LNCaP clone FGC (cell line): ENCODE measurements around the gene PROK1.
"Not testable (repeated sequence)": the region's sequence is repeated elsewhere in the genome, so short reads cannot be mapped to it uniquely, and the experiment has no call there.

ENCODE experiments used
- DNase-seq: peaks from one replicate; pipeline ENCODE4 v3.0.0-alpha.2; 2011; ENCODE audit warnings: low read depth
- H3K4me3 ChIP-seq: 2 replicates; pipeline ENCODE4 v1.5.1; 2011; ENCODE audit warnings: mild to moderate bottlenecking, low read depth, low read length, control low read depth
- TF ChIP-seq, protein P1 (sequence below): IDR thresholded peaks from 2 replicates; pipeline ENCODE4 v1.5.1; 2012; ENCODE audit warnings: mild to moderate bottlenecking; ENCODE audit not compliant: control insufficient read depth, insufficient read depth; ENCODE audit errors: extremely low read depth

The PROK1 gene, protein sequence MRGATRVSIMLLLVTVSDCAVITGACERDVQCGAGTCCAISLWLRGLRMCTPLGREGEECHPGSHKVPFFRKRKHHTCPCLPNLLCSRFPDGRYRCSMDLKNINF

GRCh38 chr1:110450929-110451328, at the start of gene PROK1:
PROK1 (plus strand) TSS chr1:110451149; CDS start chr1:110451217, 68 bp downstream.
- DNase-seq, result no peak
- H3K4me3 ChIP-seq, result no peak within 1 kb of the TSS
- TF ChIP-seq, protein P1, sequence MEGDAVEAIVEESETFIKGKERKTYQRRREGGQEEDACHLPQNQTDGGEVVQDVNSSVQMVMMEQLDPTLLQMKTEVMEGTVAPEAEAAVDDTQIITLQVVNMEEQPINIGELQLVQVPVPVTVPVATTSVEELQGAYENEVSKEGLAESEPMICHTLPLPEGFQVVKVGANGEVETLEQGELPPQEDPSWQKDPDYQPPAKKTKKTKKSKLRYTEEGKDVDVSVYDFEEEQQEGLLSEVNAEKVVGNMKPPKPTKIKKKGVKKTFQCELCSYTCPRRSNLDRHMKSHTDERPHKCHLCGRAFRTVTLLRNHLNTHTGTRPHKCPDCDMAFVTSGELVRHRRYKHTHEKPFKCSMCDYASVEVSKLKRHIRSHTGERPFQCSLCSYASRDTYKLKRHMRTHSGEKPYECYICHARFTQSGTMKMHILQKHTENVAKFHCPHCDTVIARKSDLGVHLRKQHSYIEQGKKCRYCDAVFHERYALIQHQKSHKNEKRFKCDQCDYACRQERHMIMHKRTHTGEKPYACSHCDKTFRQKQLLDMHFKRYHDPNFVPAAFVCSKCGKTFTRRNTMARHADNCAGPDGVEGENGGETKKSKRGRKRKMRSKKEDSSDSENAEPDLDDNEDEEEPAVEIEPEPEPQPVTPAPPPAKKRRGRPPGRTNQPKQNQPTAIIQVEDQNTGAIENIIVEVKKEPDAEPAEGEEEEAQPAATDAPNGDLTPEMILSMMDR, result no peak

- H3K4me3 ChIP-seq, result no peak overlapping the region
- no peak for DNase-seq
- TF ChIP-seq, protein P1, result no peak
These were observed 47.1 kb upstream of the PROK1 start for GRCh38 chr1:110403805-110404204.

GRCh38 chr1:110404401-110404800, 46.5 kb upstream of the PROK1 start:
- no peak overlapping the region for H3K4me3 ChIP-seq
- no peak for DNase-seq
- TF ChIP-seq, protein P1, result no peak

- peak overlapping the region; percentile 75 for H3K4me3 ChIP-seq
These were observed 44.5 kb upstream of the PROK1 start for GRCh38 chr1:110406407-110406806.

DNA sequence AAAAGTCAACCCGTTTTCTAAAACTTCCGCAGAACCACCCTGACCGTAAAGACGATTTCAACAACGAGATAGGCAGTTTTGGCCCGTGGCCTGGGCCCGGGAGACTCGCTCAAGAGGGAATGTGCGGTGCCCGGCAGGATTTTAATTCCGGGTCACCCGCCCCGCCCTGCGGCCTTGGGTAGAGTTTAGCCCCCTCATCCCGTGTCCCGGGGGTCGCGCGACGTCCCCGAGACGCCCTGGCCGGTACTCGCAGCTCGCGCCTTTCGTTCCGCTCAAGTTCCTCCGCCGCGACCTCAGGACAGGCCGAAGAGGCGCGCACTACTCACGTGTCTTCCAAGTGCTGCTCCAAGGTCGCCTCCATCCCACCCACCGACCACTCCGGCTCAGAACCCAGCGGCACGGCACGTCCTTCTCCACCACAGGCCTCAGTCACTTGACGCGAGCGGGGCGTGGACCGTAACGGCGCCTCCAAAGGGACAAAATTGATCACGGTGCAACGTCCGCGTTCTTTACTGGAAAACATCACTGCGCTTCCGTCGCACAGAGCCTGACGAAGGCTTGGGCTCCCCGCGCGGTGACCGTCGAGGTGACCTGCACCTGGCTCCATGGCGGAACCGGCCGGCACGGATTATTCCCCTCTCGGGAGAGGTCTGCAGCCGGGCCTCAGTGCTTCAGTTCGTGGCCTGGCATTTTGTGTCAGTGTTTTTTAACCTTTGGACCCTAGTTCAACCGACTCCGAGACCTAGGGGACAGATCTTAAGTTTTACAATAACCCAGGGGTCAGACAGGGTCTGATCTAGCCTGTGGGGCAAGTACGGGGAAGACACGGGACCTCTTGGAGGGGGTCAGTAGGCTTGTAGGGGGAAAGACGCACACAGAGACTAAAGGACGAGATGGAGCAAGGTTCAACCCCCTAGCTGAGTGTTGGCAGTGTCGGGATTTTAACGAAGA, 43.4 kb upstream of the PROK1 start, which contains the start of gene LAMTOR5:
TSS of gene LAMTOR5 (minus strand) at position 435 of the 951 bp plus-strand sequence. CDS start at position 361, 74 bp downstream.
- H3K4me3 ChIP-seq, result peak within 1 kb of the TSS; percentile 75
- DNase-seq, result peak; percentile 89
- TF ChIP-seq, protein P1, result no peak

More at GRCh38 chr1:110406407-110406806, 44.5 kb upstream of the PROK1 start:
- DNase-seq, result not testable (repeated sequence)

- H3K4me3 ChIP-seq, result peak overlapping the region; percentile 75
- TF ChIP-seq, protein P1, result no peak
- DNase-seq, result no peak
These were observed 42.5 kb upstream of the PROK1 start for GRCh38 chr1:110408488-110408887.

GRCh38 chr1:110409316-110409715, 41.6 kb upstream of the PROK1 start:
- no peak overlapping the region for H3K4me3 ChIP-seq
- TF ChIP-seq, protein P1, result no peak
- no peak for DNase-seq
